ENCODE measurements around the gene CIT.

Gene CIT

GRCh38 chr12:119642986-119643385, 234.1 kb downstream of the CIT start:
- Histone ChIP-seq H3K4me1 (ENCODE audit: control insufficient read depth in 1 of 2, insufficient read depth in 2 of 2, low read length in 2 of 2) (no peaks in the 10 kb centered on the region), H3K9me3 (ENCODE audit: control insufficient read depth in 1 of 2, low read length in 2 of 2) (no peaks in the 10 kb centered on the region), H3K27me3 (ENCODE audit: low read depth, low read length) (no peaks in the 10 kb centered on the region), H3K36me3 (ENCODE audit: control insufficient read depth in 1 of 2, insufficient read depth in 2 of 2, low read length in 2 of 2) (no peaks in the 10 kb centered on the region), H3K27ac (ENCODE audit: low read length) (no peak overlapping the region), H3K4me3 (ENCODE audit: low read depth in 1 of 2, low read length in 2 of 2) (no peak overlapping the region)

Measured in muscle layer of duodenum (tissue), 2 donors.